Body of pancreas (tissue), 4 donors: ENCODE data around the gene TMC5. TPM values are rescaled to one million over a fixed set of nuclear protein-coding genes. Genes with fewer than 3 reads are reported as not detected.

Experiments
- ATAC-seq: fragments of 150-250 bp; one replicate; pipeline ENCODE4 v1.9.1; 2016
- DNase-seq, 4 donors: peaks; one replicate each; pipeline ENCODE4 v3.0.0-alpha.2; 2019
- H3K27ac ChIP-seq, 4 donors: fragments of 200-600 bp; sonication (generic); 1 replicate in 3 of 4; 2 replicates in 1 of 4; pipeline versions ENCODE4 v1.5.1 to v1.6.1; 2016 to 2019; ENCODE audit warnings: mild to moderate bottlenecking in 1 of 4, mixed read lengths in 1 of 4, moderate library complexity in 1 of 4
- H3K27me3 ChIP-seq, 2 donors: fragments of 200-600 bp; sonication (generic); one replicate each; pipeline ENCODE4 v1.6.0; 2016; ENCODE audit warnings: mild to moderate bottlenecking in 1 of 2
- H3K36me3 ChIP-seq, 2 donors: fragments of 200-600 bp; sonication (generic); replicated peaks in 1 of 2; 2 replicates each; pipeline ENCODE4 v1.5.1; 2016; ENCODE audit warnings: low read depth in 2 of 2; ENCODE audit not compliant: insufficient read depth in 1 of 2
- H3K4me1 ChIP-seq: fragments of 200-600 bp; sonication (generic); one replicate; pipeline ENCODE4 v1.6.0; 2016
- H3K4me3 ChIP-seq, 2 donors: fragments of 200-600 bp; sonication (generic); 1 replicate in 1 of 2; 2 replicates in 1 of 2; pipeline ENCODE4 v1.5.1; 2016 to 2019
- H3K9me3 ChIP-seq, 3 donors: fragments of 200-600 bp; sonication (generic); 1 replicate in 2 of 3; 2 replicates in 1 of 3; pipeline ENCODE4 v1.5.1; 2016
- POLR2A ChIP-seq, 3 donors: fragments of 450-650 bp; IDR thresholded peaks; one replicate each; pipeline ENCODE4 v1.6.1; 2016; ENCODE audit warnings: antibody characterized with exemption in 3 of 3, mild to moderate bottlenecking in 2 of 3
- WGBS, 2 donors: methylation state at CpG; one replicate each; pipeline ENCODE4 v1.1.5; 2017; 5-methylcytosine and 5-hydroxymethylcytosine counted together
- intact Hi-C: fragments of 100-400 bp; cut with DNase I; formaldehyde crosslinking; loops from one replicate; pipeline ENCODE4 v1.15.1; 2023
- total RNA-seq, 2 donors: library from RNA; depleted of rRNA; stranded (reverse); fragments of >200 nt; gene quantifications; one replicate each; pipeline ENCODE4 v1.1.0, GENCODE V29; 2016
- TF ChIP-seq, protein P1 (sequence below), 7 experiments: fragments of 450-650 bp in 4 of 7; fragments of 200-600 bp in 3 of 7; sonication (generic) in 3 of 7; IDR thresholded peaks; one replicate each; pipeline ENCODE4 v1.5.1; 2016 to 2019; ENCODE audit warnings: antibody characterized with exemption in 7 of 7

The TMC5 gene
- total RNA-seq, 2 donors from 2014 or later: 0.66 to 2.3 TPM

DNA sequence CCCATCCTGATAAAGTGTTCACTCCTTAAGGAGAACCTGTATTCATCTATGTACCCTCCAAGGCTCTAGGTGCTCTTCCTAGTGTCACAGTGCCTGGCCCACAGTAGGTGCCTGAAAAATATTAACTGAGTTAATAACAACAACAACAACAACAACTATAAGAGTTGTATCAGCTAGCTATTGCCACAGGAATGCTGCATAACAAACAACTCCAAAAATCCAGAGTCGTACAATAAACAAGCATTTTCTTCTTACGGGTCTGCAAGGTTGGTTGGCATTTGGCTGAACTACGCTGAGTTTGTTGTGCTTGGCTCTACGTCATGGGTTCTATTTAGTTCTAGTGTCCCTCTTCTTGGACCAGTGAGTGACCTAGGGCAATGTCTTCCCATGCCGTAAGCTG, 29.2 kb downstream of the TMC5 start:
- no peak for TF ChIP-seq POLR2A (IDR thresholded peaks at IDR 0.05)
- TF ChIP-seq, protein P1, sequence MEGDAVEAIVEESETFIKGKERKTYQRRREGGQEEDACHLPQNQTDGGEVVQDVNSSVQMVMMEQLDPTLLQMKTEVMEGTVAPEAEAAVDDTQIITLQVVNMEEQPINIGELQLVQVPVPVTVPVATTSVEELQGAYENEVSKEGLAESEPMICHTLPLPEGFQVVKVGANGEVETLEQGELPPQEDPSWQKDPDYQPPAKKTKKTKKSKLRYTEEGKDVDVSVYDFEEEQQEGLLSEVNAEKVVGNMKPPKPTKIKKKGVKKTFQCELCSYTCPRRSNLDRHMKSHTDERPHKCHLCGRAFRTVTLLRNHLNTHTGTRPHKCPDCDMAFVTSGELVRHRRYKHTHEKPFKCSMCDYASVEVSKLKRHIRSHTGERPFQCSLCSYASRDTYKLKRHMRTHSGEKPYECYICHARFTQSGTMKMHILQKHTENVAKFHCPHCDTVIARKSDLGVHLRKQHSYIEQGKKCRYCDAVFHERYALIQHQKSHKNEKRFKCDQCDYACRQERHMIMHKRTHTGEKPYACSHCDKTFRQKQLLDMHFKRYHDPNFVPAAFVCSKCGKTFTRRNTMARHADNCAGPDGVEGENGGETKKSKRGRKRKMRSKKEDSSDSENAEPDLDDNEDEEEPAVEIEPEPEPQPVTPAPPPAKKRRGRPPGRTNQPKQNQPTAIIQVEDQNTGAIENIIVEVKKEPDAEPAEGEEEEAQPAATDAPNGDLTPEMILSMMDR (IDR thresholded peaks at IDR 0.05): no peak
- Histone ChIP-seq H3K27me3 (no peaks in the 10 kb centered on the region), H3K4me1 (no peaks in the 10 kb centered on the region), H3K4me3 (no peak overlapping the region), H3K27ac (no peak overlapping the region), H3K9me3 (no peaks in the 10 kb centered on the region), H3K36me3 (no peaks in the 10 kb centered on the region)
- ATAC-seq: no peak
- intact Hi-C loops: no loop called here
- 89 to 90% methylated on average over 5 of the region's 5 CpGs for WGBS, 2 donors
- no peak for DNase-seq

DNA sequence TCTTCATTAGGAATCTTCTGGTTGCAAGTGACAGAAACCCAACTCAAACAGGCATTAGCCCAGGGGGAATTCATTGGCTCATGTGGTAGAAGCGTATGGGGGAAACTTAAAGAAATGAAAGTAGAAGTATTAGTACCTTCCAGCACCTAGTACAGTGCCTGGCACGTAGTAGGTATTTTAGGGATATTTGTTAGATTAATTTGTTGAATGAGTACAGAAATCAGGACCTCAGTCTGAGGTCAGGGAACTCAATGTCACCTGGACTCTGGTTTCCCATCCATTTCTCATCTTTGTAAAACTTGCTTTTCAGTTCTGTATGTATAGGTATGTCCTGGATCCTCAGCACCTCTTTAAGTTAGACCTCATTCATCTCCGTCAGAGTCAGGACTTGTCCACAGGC, 32.5 kb downstream of the TMC5 start:
- TF ChIP-seq, protein P1 (IDR thresholded peaks at IDR 0.05): no peak
- ATAC-seq: no peak
- H3K36me3 ChIP-seq: no peaks in the 10 kb centered on the region
- H3K27ac ChIP-seq: no peak overlapping the region
- no peaks in the 10 kb centered on the region for H3K9me3 ChIP-seq
- H3K27me3 ChIP-seq: no peaks in the 10 kb centered on the region
- no peak overlapping the region for H3K4me3 ChIP-seq
- intact Hi-C loops: no loop called here
- no peaks in the 10 kb centered on the region for H3K4me1 ChIP-seq
- 55 to 80% methylated on average over 3 of the region's 3 CpGs for WGBS, 2 donors
- DNase-seq: no peak

DNA sequence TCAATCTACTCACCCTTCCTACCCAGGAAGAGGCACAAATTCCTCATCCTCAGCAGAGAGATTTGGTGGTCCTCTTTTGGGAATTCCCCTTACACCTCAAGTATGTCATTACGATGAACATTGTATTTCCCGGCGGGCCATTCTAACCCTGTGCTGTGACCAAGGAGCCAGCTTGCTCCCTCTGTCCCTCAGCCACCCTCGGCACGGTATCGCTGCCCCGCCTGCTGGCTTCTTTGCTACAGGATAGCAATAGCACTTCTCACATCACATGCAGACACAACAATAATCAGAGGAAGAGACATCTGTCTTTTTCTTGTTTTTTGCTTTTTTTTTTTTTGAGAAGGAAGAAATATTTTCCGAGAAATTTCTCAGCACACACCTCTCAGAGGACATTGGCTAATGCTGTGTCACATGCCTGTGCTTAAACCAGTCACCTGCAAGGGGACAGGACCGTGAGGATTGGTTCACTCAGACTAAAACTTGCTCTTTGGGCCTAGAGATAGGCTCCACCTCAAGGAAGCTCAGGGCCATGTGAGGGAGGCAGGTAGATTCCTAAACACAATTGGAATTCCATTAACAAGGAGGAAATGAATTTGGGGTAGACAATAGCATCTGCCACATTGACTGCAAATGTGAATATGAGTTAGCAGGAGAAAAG, 41.2 kb downstream of the TMC5 start:
- DNase-seq (no peak), ATAC-seq (no peak)
- Histone ChIP-seq H3K36me3 (no peaks in the 10 kb centered on the region), H3K4me1 (no peaks in the 10 kb centered on the region), H3K4me3 (no peak overlapping the region), H3K9me3 (no peaks in the 10 kb centered on the region), H3K27ac (no peak overlapping the region), H3K27me3 (no peaks in the 10 kb centered on the region)
- no peak for TF ChIP-seq POLR2A (IDR thresholded peaks at IDR 0.05)
- TF ChIP-seq, protein P1 (IDR thresholded peaks at IDR 0.05): no peak
- WGBS, 2 donors: 76 to 78% methylated on average over 9 of the region's 9 CpGs
- intact Hi-C loops: no loop called here

DNA sequence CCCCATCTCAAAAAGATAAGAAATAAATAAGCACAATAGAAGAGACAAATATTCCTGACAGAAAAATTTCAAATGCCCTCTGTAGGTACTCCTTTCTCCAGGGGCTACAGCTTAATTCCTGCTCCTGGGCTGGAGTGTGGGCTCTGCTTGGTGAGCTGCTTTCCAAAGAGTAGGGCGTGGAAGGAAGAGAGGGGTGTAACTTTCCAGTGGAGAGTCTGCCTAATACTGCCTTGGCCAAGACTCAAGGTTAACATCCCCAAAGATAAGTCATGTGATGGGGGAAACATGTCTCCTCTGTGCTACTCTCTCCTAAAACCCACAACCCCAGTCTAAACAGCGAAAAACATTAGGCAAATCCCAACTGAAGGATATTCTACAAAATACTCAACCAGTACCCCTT, 42.7 kb downstream of the TMC5 start:
- ATAC-seq (no peak), DNase-seq (no peak)
- Histone ChIP-seq H3K36me3 (no peaks in the 10 kb centered on the region), H3K9me3 (no peaks in the 10 kb centered on the region), H3K4me1 (no peaks in the 10 kb centered on the region), H3K27me3 (no peaks in the 10 kb centered on the region), H3K4me3 (no peak overlapping the region), H3K27ac (no peak overlapping the region)
- intact Hi-C loops: no loop called here
- TF ChIP-seq POLR2A (IDR thresholded peaks at IDR 0.05): no peak
- TF ChIP-seq, protein P1 (IDR thresholded peaks at IDR 0.05): no peak
- WGBS, 2 donors: 80 to 93% methylated on average over 2 of the region's 2 CpGs
